Uterus (tissue), 4 donors: ENCODE data around the gene GLYATL1. TPM values are rescaled to one million over a fixed set of nuclear protein-coding genes. Genes with fewer than 3 reads are reported as not detected.

ENCODE experiments used
- DNase-seq, 2 donors: peaks; one replicate each; pipeline ENCODE4 v3.0.0-alpha.2; 2019 to 2020
- H3K27ac ChIP-seq, 2 donors: fragments of 200-600 bp; sonication (generic); 1 replicate in 1 of 2; 2 replicates in 1 of 2; pipeline ENCODE4 v1.5.1; 2016 to 2018
- H3K27me3 ChIP-seq, 2 donors: fragments of 200-600 bp; sonication (generic); one replicate each; pipeline ENCODE4 v1.5.1; 2018 to 2019; ENCODE audit warnings: control low read depth in 1 of 2
- H3K36me3 ChIP-seq, 2 donors: fragments of 200-600 bp; sonication (generic); one replicate each; pipeline ENCODE4 v1.5.1; 2019; ENCODE audit warnings: control low read depth in 1 of 2
- H3K4me1 ChIP-seq, 2 donors: fragments of 200-600 bp; sonication (generic); one replicate each; pipeline ENCODE4 v1.5.1; 2018 to 2019; ENCODE audit warnings: control low read depth in 1 of 2
- H3K4me3 ChIP-seq, 2 donors: fragments of 200-600 bp; sonication (generic); 1 replicate in 1 of 2; 2 replicates in 1 of 2; pipeline ENCODE4 v1.5.1; 2018 to 2019; ENCODE audit warnings: mild to moderate bottlenecking in 1 of 2
- H3K9me3 ChIP-seq, 2 donors: fragments of 200-600 bp; sonication (generic); one replicate each; pipeline ENCODE4 v1.5.1; 2019; ENCODE audit warnings: control low read depth in 1 of 2
- POLR2A ChIP-seq, 2 donors: fragments of 450-650 bp; IDR thresholded peaks; one replicate each; pipeline ENCODE4 v1.6.1; 2016; ENCODE audit warnings: antibody characterized with exemption in 2 of 2, mild to moderate bottlenecking in 1 of 2, moderate library complexity in 1 of 2
- intact Hi-C: fragments of 100-400 bp; cut with DNase I; formaldehyde crosslinking; loops from one replicate; pipeline ENCODE4 v1.15.1; 2023; ENCODE audit warnings: low total_unique reads
- total RNA-seq, 4 donors: library from RNA; depleted of rRNA in 3 of 4; stranded (reverse); fragments of >200 nt in 3 of 4; gene quantifications; one replicate each; pipeline versions ENCODE4 v1.1.0 to v1.2.4, GENCODE V29; 2014 to 2023
- TF ChIP-seq, protein P1 (sequence below), 4 experiments: fragments of 200-600 bp in 2 of 4; fragments of 450-650 bp in 2 of 4; sonication (generic) in 2 of 4; IDR thresholded peaks; one replicate each; pipeline ENCODE4 v1.5.1; 2016 to 2019; ENCODE audit warnings: antibody characterized with exemption in 4 of 4, mild to moderate bottlenecking in 2 of 4, moderate library complexity in 1 of 4
- donor health status: DM: yes; HTN: yes; CAD: no.

GLYATL1 gene
- total RNA-seq, 4 donors from 2014 or later, result 1.2 TPM; not detected in 3

DNA sequence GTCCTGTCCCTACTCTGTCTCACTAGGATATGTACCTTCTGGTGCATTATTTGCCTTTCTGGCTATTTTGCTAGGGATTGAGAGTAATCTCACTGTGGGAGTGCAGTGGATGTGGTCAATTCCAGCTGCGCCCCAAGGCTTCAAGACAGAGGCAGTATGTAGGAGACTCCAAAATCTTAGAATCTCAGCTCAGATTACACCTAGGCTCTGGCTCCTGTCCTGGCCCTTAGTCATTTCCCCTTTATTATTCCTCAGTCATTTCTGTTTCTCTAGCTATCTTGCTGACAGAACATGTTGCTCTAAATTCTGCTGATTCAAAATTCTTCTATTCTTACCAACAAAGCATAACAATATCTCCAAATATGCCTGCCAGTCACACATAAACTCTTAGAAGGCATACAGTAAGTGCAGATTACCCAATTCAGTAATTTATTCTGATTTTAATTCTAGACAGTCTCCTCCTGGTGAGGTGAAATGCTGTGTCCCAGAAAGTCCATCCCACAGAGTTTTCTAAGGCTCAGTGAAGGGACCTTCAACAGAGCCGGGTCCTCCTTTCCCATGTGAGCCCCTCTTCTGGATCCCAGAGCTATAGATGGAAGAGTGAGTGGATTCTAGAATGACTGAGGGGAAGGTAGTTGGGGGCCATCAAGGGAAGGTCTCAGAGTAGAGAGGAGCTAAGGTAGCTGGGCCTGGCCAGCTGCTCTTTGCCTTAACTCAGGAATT, 24.3 kb upstream of the GLYATL1 start:
- Histone ChIP-seq H3K27ac (no peak overlapping the region), H3K9me3 (no peaks in the 10 kb centered on the region), H3K4me3 (no peak overlapping the region), H3K4me1 (no peaks in the 10 kb centered on the region), H3K27me3 (no peaks in the 10 kb centered on the region), H3K36me3 (no peaks in the 10 kb centered on the region)
- TF ChIP-seq POLR2A (IDR thresholded peaks at IDR 0.05), result no peak
- TF ChIP-seq, protein P1, sequence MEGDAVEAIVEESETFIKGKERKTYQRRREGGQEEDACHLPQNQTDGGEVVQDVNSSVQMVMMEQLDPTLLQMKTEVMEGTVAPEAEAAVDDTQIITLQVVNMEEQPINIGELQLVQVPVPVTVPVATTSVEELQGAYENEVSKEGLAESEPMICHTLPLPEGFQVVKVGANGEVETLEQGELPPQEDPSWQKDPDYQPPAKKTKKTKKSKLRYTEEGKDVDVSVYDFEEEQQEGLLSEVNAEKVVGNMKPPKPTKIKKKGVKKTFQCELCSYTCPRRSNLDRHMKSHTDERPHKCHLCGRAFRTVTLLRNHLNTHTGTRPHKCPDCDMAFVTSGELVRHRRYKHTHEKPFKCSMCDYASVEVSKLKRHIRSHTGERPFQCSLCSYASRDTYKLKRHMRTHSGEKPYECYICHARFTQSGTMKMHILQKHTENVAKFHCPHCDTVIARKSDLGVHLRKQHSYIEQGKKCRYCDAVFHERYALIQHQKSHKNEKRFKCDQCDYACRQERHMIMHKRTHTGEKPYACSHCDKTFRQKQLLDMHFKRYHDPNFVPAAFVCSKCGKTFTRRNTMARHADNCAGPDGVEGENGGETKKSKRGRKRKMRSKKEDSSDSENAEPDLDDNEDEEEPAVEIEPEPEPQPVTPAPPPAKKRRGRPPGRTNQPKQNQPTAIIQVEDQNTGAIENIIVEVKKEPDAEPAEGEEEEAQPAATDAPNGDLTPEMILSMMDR (IDR thresholded peaks at IDR 0.05), result no peak
- intact Hi-C loops, result no loop called here
- no peak for DNase-seq

DNA sequence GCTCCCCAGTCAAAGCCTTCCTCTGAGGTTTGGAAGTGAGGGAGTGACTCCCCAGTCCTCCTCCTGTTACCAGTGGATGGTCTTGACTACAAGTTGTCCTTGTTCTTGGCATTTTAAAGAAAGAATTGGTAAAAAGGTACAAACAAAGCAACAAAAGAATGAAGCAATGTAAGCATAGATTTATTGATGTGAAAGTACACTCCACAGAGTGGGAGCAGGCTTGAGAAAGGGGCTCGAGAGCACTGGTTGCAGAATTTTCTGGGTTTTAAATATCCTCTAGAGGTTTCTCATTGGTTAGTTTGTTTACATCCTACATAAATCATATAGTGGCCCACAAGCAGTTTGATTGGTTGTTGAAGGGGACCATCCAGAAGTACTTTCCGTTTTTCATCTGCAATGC, 22.7 kb upstream of the GLYATL1 start:
- Histone ChIP-seq H3K27me3 (no peaks in the 10 kb centered on the region), H3K9me3 (no peaks in the 10 kb centered on the region), H3K36me3 (no peaks in the 10 kb centered on the region), H3K4me1 (no peaks in the 10 kb centered on the region), H3K27ac (no peak overlapping the region), H3K4me3 (no peak overlapping the region)
- no peak for TF ChIP-seq POLR2A (IDR thresholded peaks at IDR 0.05)
- TF ChIP-seq, protein P1 (IDR thresholded peaks at IDR 0.05), result no peak
- intact Hi-C loops, result no loop called here
- no peak for DNase-seq

DNA sequence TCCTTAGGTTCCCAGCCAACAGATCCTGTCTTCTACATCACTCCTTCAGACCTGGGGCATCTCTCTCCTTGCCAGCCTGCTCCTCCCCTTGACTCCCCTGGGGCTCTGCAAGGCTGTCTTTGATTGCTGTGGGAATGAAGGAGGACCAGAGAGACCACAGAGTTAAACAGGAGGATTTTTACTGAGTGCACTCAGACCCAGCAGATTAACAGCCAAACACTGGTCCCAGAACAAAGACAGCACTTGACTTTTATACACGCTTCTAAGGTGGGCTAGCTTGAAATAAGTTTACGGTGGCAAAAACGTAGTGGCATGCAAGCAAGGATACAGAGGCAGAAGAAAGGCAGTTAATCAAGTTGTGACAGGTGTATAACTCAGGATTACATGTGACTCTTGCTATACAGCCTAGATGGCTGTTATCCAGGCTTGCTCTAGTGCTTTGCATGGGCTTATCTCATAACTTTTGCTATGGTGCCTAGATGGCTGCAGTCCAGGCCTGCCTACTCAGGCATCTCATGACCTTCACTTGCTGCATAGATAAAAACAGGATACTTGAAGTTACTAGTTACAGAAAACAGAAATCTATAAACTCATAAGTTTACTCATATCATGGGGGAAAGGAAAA, 22.0 kb upstream of the GLYATL1 start:
- no peak for DNase-seq
- no peaks in the 10 kb centered on the region for H3K36me3 ChIP-seq
- intact Hi-C loops, result no loop called here
- no peak overlapping the region for H3K27ac ChIP-seq
- no peaks in the 10 kb centered on the region for H3K27me3 ChIP-seq
- H3K9me3 ChIP-seq, result no peaks in the 10 kb centered on the region
- H3K4me3 ChIP-seq, result no peak overlapping the region
- TF ChIP-seq, protein P1 (IDR thresholded peaks at IDR 0.05), result no peak
- TF ChIP-seq POLR2A (IDR thresholded peaks at IDR 0.05), result no peak
- H3K4me1 ChIP-seq, result no peaks in the 10 kb centered on the region

DNA sequence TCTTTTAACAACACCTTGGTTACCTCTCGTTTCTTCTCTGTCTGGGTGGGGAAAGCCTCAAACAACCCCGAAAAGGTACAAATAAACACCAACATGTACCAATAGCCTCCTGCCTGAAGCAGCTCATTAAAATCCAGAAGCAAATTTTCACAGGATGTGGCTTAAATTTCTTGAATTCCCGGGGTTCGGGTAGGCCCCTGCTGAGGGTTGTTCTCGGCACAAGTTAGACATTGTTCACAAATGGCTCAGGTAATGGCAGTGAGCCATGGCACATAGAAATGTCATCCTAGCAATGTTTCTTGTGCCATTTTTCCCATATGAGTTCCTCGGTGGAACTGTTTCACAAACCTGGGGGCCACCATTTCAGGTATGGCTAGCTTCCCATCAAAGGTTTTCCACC, 19.7 kb upstream of the GLYATL1 start:
- no peak for DNase-seq
- H3K4me1 ChIP-seq, result no peaks in the 10 kb centered on the region
- intact Hi-C loops, result no loop called here
- H3K9me3 ChIP-seq, result no peaks in the 10 kb centered on the region
- no peak for TF ChIP-seq POLR2A (IDR thresholded peaks at IDR 0.05)
- TF ChIP-seq, protein P1 (IDR thresholded peaks at IDR 0.05), result no peak
- H3K36me3 ChIP-seq, result no peaks in the 10 kb centered on the region
- H3K4me3 ChIP-seq, result no peak overlapping the region
- no peaks in the 10 kb centered on the region for H3K27me3 ChIP-seq
- H3K27ac ChIP-seq, result no peak overlapping the region

DNA sequence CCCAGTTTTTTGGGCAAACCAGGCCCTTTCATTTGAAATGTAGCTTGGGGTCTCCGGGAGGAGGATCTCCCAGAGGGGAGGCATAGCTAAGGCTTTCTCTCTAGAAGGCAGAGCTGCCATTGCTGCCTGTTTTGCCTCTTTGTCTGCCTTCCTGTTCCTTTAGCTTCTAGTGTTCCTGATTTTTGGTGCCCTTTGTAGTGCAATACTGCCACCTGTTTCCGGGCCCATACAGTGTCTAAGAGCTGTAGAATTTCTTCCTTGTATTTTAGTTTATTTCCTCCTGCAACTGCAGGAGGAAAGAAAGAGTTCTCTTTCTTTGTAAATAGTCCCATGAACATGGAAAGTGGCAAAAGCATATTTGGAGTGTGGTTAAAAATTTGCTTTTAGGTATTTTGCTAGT, 19.3 kb upstream of the GLYATL1 start:
- intact Hi-C loops, result no loop called here
- TF ChIP-seq POLR2A (IDR thresholded peaks at IDR 0.05), result no peak
- TF ChIP-seq, protein P1 (IDR thresholded peaks at IDR 0.05), result no peak
- H3K36me3 ChIP-seq, result no peaks in the 10 kb centered on the region

More for the DNA sequence above, 19.3 kb upstream of the GLYATL1 start:
- H3K4me3 ChIP-seq, result no peak overlapping the region
- no peaks in the 10 kb centered on the region for H3K4me1 ChIP-seq
- H3K9me3 ChIP-seq, result no peaks in the 10 kb centered on the region
- H3K27ac ChIP-seq, result no peak overlapping the region
- H3K27me3 ChIP-seq, result no peaks in the 10 kb centered on the region
- DNase-seq, result no peak
